SK-N-MC (cell line): ENCODE data around the gene B9D2.

Source experiments
- EZH2 ChIP-seq: fragments of 200-600 bp; sonication (generic); IDR thresholded peaks from one replicate; pipeline ENCODE4 v1.6.1; 2017; ENCODE audit warnings: antibody characterized with exemption
- FOXP2 ChIP-seq: optimal IDR thresholded peaks from 2 replicates; pipeline ENCODE3; 2011; ENCODE audit warnings: mild to moderate bottlenecking, moderate library complexity; ENCODE audit not compliant: insufficient read depth; ENCODE audit errors: extremely low read length, control extremely low read depth
- POLR2AphosphoS5 ChIP-seq: IDR thresholded peaks from 2 replicates; pipeline ENCODE4 v1.6.1; 2012; ENCODE audit warnings: mild to moderate bottlenecking, low read depth, low read length, borderline replicate concordance

GRCh38 chr19:41330481-41330880, 33.5 kb downstream of the B9D2 start:
- no peak for TF ChIP-seq EZH2
- TF ChIP-seq POLR2AphosphoS5 = no peak
- no peak for TF ChIP-seq FOXP2
